Activated T-cell treated with anti-CD3 and anti-CD28 coated beads, Interleukin-2, amount 50 U/mL, for 48 hours (primary cell): ENCODE measurements around the gene MTMR4.
"Not testable (repeated sequence)": the region's sequence is repeated elsewhere in the genome, so short reads cannot be mapped to it uniquely, and the experiment has no call there.

Experiments used
- DNase-seq, 2 experiments: peaks; one replicate each; pipeline ENCODE4 v3.0.0-alpha.2; 2020

Gene MTMR4

DNA sequence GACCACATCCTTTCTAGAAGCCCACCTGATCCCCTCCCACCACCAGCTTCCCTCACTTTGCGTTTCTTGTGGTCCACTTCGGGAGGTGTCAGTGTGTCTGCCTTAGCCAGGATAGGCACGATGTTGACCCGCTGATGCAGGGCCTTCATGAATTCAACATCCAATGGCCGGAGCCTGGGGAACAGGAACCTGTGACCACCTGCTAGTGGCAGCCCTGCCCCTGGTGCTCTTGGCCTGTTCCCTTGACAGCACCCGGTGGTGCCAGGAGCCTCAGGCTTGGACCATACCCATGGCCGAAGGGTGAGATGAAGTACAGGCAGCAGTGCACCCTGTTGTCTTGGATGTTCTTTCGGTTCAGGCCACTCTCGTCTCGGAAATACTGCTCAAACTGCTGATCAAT, 7.2 kb upstream of the MTMR4 start:
- DNase-seq, result no peak

DNA sequence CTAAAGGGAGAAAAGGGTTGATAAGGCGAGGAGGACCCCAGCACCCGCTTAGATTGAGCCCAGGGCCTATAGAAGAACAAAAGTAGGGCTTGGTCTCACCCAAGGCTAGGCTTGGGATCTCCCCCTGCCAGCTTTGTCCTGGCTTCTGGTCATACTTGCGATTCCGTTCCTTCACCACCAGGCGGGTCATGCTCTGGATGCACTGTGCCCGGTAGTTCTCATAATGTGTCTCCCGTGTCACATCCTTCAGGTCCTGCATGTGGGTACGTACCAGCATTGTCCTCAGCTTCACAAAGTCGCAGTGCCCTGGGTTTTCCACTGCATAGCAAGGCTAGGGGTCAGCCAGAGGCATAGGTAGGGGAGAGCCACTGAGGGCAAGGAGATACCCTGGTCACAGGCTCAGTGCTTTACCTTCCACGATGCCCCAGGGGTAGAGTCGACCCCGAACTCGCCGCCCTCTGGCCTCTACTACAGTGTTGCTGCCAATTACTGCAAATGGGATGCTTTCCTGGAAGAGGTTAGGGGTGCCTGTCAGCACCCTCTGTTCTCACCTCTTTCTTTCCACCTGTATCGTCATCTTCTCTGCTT, 6.5 kb upstream of the MTMR4 start:
- DNase-seq, result peak in 1 of 2 experiments; percentile 39

DNA sequence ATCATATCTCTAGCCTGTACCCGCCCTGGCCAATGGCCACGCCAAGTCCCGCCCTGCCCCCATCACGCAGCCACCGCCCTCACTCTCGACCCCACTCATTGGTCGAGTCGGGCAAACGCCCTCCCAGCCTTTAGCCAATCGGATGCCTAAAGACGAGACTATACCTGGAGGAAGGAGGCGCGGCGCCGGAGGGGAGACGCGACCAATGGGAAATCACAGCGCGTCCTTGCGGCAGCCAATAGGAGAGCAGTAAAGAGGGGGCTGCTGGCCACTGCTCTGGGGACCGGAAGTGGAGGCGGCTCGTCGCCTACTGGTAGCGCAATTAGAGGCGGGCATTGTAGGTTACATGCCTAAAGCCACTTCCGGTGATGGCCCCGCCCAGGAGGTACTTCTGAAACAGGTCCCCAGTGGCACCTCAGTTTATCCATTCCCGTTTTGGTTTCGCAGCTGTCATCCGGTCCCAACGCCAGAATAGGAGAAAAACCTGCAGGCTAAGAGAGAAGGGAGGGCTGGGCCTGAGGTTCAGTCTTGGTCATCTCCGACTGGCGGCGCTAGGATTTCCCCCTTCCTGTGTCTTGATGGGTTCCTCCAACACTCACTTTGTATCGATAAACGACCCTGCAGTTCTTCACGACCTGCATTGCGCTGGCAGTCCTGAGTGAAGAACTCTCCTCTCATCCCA, 3.6 kb upstream of the MTMR4 start:
- peak; percentile 99 for DNase-seq

- no peak for DNase-seq
Observed at GRCh38 chr17:58517378-58517927, 3.0 kb upstream of the MTMR4 start.

DNA sequence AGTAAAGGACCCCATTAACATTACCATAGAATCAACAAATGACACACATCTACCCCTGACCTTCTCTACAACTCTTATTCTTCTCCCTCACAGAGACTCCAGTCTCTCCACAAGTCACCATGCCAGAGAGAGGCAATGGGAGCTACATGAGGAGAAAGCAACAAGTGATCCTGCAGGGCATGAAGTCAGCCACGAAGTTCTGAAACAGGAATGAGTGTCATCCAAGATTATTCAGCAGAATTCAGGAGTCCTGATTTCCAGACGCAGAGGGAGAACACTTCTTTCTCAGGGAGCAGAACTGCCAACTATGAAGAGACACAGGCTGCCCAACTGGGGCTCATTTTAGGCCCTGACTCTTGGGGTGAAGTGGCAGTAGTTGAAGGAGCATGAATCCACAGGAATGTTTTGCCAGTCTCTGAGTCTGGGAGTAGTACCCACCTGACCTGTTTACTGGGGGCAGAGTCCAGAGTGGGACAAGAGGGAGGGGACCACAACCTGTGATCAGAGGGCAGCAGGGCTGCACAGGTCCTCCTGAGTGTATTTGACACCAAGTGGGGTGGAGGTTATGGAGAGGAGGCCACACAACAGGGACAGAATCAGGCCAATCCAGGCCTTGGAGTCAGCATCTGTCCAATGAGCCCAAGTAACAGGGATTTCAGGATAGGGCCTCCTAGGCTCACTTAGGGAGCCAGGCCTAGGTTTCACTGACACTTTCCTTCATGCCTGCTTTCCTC, 2.4 kb upstream of the MTMR4 start:
- DNase-seq, result no peak

DNA sequence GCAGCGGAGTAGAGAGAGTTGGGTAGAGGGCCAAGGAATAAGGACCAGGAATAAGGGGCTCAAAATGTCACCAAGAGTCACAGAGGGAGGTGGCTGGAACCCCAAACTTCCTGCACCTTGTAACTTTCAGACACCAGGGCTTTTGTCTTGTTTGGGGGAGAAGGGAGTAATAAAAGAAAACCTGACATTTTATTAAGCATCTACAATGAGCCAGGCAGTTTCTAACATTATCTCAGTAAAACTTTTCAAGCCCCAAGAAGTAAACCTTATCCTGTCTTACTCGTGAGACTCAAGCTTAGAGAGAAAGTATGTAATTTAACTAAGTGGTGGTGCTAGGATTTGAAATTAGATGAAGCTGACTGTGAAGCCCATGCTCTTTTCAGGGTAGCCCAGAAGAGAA, 848 bp upstream of the MTMR4 start:
- no peak for DNase-seq

- no peak for DNase-seq
Observed at GRCh38 chr17:58514770-58515157, 326 bp upstream of the MTMR4 start.

- peak; percentile 44 to 48 for DNase-seq
Observed at GRCh38 chr17:58513267-58513964, 1.0 kb downstream of the MTMR4 start.

- no peak for DNase-seq
Observed at GRCh38 chr17:58510075-58510474, 4.4 kb downstream of the MTMR4 start.

DNA sequence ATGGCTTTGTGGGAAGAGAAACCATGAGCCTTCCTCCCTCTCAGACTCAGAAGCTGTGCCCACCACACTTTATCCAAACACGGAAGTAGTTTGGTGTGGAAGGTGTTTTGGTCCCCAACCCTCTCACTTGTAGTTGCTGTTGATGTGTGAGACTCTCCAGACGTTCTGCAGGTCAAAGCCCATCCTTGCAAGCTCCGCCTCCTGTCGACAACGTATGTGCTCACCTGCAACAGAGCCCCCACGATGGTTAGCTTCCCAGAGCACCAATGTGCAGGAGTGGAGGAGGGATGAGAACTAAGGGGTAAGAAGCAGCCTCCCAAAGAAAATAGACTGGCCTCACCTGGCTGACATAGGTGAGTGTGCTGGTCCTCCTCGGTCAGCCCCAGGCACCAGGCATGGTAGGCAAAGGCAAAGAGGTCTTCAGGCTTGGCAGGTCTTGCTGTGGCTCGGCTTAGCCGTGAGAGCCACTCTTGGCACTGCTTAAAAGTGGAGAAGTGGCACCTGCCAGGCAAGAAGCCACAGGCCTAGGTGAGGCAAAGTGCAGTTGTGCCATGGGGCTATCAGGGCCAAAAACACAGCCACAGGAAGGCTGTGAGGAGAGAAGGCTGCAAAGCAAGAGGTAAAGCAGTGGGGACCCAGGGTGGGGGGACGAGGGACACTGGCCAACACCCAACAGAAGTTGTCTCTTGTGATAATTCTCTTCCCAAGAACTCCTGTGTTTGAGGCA, 5.9 kb downstream of the MTMR4 start:
- no peak for DNase-seq

DNA sequence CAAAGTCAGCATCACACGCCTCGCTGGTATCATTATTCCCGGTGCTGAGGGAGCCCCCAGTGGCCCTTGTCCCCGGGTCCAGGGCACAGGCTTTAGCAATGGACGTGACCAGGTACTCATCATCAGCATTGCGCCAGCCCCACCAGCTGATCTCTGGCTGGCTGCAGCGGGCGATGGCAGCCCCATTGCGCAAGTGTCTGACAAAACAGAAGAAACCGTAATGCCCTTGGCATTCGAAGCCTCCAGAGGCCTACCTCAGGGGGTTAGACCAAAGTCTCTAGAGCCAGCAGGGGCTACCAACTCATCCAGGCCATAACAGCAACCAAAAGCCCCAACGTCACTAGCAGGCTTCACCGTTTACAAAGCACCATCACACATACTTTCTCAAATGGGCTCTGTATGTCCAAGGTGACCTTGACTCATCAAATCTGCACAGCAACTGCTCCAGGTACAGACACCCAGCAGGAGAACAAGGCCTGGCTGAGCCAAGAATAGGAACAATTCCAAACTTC, 7.3 kb downstream of the MTMR4 start:
- no peak for DNase-seq

DNA sequence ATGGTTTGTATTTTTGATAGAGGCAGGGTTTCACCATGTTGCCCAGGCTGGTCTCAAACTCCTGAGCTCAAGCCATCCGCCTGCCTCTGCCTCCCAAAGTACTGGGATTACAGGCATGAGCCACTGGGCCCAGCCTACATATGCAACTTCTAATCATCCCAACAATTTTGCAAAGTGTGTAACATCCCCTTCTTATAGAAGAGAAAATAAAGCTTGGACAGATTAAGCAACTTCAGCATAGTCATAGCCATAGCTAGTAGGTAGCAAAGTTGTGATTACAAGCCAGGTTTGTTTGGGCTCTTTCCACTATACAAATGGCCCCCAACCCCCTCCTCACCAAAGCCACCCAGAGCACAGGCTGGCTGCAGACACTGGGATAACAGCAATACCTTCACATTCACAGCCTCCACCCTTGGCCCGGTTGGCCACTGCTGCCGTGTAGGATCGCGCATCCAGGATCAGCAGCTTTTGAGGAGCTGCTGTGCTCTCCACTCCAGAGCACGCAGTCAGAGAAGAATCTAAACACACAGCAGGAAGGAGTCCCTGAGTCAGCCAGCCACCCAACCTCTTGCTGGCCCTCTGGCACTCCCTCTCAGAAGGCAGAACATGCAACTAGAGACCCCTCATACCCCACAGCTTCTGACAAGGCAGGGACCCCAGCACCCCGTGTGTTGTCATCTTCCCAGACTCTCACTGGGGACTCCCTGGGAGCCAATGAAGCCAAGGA, 7.9 kb downstream of the MTMR4 start:
- DNase-seq, result no peak

DNA sequence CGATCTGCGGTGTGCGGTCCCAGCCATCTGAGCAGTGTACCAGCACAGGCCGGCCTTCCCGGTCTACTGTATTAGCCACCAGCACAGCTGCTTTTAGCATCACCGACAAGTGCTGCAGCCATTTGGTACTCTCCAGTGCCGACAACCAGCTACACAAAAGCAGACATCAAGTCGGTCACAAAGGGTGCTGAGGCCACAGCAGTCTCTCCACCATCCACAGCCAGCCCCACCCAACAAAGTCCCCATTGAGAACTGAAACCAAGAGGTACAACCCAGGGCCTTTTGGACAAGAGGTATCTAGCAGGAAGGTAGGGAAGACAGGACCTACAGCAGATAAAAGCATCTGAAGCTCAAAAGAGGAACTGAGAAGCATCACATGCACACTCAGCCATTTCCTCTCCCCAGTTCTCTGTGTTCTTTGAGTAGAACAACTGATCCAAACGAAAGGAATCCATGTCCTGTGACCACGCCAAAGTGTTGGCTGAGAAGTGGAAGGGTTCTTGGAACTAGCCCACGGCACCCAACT, 9.5 kb downstream of the MTMR4 start:
- DNase-seq, result no peak

GRCh38 chr17:58503866-58504265, 10.6 kb downstream of the MTMR4 start:
- DNase-seq, result no peak

GRCh38 chr17:58503134-58503533, 11.3 kb downstream of the MTMR4 start:
- DNase-seq, result not testable (repeated sequence)

GRCh38 chr17:58501451-58501850, 13.0 kb downstream of the MTMR4 start:
- no peak for DNase-seq

DNA sequence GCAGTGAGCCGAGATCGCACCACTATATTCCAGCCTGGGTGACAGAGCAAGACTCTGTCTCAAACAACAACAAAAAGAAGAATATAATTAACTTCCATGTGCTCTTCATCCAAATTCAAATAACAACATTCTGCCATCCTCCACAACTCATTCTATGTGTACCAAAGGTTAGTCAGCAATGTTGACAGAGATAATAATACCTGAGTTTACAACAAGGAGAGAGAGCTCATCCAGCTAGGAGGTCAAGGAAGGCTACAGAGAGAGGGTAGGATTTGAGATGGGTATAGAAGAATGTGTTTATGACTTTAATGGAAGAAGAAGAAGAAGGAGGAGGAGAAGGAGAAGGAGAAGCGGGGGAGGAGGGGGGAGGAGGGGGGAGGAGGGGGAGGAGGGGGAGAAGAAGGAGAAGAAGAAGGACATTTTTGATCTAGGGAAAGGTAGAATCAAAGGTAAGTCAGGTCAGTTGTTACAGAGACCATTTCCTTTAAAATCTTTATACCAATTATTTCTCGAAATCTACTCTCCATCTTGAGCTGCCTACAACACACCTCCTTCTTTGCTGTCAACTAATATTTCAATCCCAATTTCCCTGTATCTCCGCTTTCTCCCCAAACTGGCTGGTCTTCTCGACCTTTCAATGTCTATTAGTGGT, 16.1 kb downstream of the MTMR4 start:
- DNase-seq, result no peak

DNA sequence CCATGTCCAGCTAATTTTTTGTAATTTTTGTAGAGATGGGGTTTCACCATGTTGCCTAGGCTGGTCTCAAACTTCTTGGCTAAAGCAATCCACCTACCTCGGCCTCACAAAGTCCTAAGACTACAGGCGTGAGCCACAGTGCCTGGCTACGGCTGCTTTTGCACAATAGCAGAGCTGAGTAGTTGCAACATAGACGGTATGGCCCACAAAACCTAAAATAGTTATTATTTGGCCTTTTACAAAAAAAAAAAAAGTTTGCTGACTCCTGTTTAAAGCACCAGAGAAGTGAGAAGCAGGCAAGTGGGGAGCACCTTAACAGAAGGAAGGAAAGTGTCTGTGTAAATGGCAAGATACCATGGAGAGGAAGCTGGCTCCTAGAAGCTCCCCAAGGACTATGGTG, 20.9 kb downstream of the MTMR4 start:
- no peak for DNase-seq

- DNase-seq, result peak; percentile 28 to 36
Observed at GRCh38 chr17:58492238-58493121, 22.0 kb downstream of the MTMR4 start.

GRCh38 chr17:58491510-58492045, 22.9 kb downstream of the MTMR4 start:
- no peak for DNase-seq
